Activated CD4-positive, alpha-beta memory T cell treated with anti-CD3 and anti-CD28 coated beads, Interleukin-2, amount 10 ng/mL, durations not matched to agents 7 days and 5 days (primary cell): ENCODE data around the gene CACNA1I. TPM values are rescaled to one million over a fixed set of nuclear protein-coding genes. Genes with fewer than 3 reads are reported as not detected.

Source experiments
- CTCF ChIA-PET: fragments of 350-600 bp; sonication (Branson Sonifier 250); formaldehyde crosslinking; loops from one replicate; lab custom pipeline; 2021; ENCODE audit warnings: antibody characterized with exemption, inconsistent platforms; lab: Charles Lee
- POLR2A ChIA-PET: fragments of 350-600 bp; sonication (Branson Sonifier 250); formaldehyde crosslinking; loops from one replicate; lab custom pipeline; 2021; ENCODE audit warnings: antibody characterized with exemption; lab: Charles Lee
- DNase-seq: peaks from one replicate; pipeline ENCODE4 v3.0.0-alpha.2; 2020
- H3K27ac Mint-ChIP-seq: one replicate; pipeline ENCODE4 v1.8.0; 2021; ENCODE audit warnings: mild to moderate bottlenecking, mixed read lengths
- H3K27me3 Mint-ChIP-seq: one replicate; pipeline ENCODE4 v1.8.0; 2021; ENCODE audit warnings: mixed read lengths
- H3K36me3 Mint-ChIP-seq: one replicate; pipeline ENCODE4 v1.8.0; 2021; ENCODE audit warnings: low read depth, mixed read lengths
- H3K4me1 Mint-ChIP-seq: one replicate; pipeline ENCODE4 v1.8.0; 2021; ENCODE audit warnings: mixed read lengths
- H3K4me3 Mint-ChIP-seq: one replicate; pipeline ENCODE4 v1.8.0; 2021; ENCODE audit warnings: mild to moderate bottlenecking, mixed read lengths
- H3K9me3 Mint-ChIP-seq: one replicate; pipeline ENCODE4 v1.8.0; 2021; ENCODE audit warnings: mixed read lengths
- total RNA-seq, 2 experiments: library from RNA; stranded (reverse); gene quantifications; one replicate each; pipeline ENCODE4 v1.2.3, GENCODE V29; 2021

CACNA1I gene
- total RNA-seq, 2 experiments from 2014 or later, result 8.7 to 8.8 TPM

GRCh38 chr22:39576027-39576426 is 5.5 kb downstream of the CACNA1I start:
- ChIA-PET POLR2A (no interaction called here), CTCF (no interaction called here)
- Mint-ChIP-seq H3K4me1 (no peaks in the 10 kb centered on the region), H3K9me3 (no peaks in the 10 kb centered on the region), H3K4me3 (no peak overlapping the region), H3K36me3 (no peaks in the 10 kb centered on the region), H3K27me3 (peaks cover 15% of the 10 kb centered on the region), H3K27ac (no peak overlapping the region)
- no peak for DNase-seq

- ChIA-PET CTCF (no interaction called here), POLR2A (no interaction called here)
- H3K9me3 Mint-ChIP-seq, result no peaks in the 10 kb centered on the region
- H3K27me3 Mint-ChIP-seq, result peaks cover 18% of the 10 kb centered on the region
- no peak overlapping the region for H3K27ac Mint-ChIP-seq
- DNase-seq, result no peak
- H3K36me3 Mint-ChIP-seq, result no peaks in the 10 kb centered on the region
- H3K4me1 Mint-ChIP-seq, result no peaks in the 10 kb centered on the region
- H3K4me3 Mint-ChIP-seq, result no peak overlapping the region
These were observed 6.8 kb downstream of the CACNA1I start for GRCh38 chr22:39577366-39577765.

- peaks cover 18% of the 10 kb centered on the region for H3K27me3 Mint-ChIP-seq
- no peaks in the 10 kb centered on the region for H3K36me3 Mint-ChIP-seq
- H3K27ac Mint-ChIP-seq, result no peak overlapping the region
- no peak overlapping the region for H3K4me3 Mint-ChIP-seq
- CTCF ChIA-PET, result no interaction called here
- DNase-seq, result no peak
- no peaks in the 10 kb centered on the region for H3K4me1 Mint-ChIP-seq
- H3K9me3 Mint-ChIP-seq, result no peaks in the 10 kb centered on the region
- POLR2A ChIA-PET, result no interaction called here
These were observed 7.3 kb downstream of the CACNA1I start for GRCh38 chr22:39577900-39578299.

DNA sequence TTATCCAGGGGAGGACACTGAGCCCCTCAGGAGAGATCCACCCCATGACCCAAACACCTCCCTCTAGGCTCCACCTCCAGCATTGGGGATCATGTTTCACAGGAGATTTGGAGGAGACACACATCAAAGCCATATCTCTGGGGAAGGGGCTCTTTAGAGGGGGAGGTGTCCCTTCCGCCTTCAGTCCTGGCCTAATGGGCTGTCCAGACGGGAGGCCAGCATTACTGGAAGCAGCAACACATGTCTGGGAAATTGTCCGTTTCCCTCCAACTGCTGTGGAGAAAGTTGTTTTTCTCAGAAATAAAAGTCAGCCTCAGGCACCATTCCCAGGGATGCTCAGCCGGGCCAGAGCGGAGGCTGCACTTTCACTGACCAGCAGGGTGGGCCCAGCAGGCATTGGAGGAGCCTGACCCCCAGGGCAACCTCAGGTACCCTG is 9.5 kb downstream of the CACNA1I start:
- Mint-ChIP-seq H3K36me3 (no peaks in the 10 kb centered on the region), H3K4me3 (no peak overlapping the region), H3K4me1 (no peaks in the 10 kb centered on the region), H3K27me3 (peaks cover 20% of the 10 kb centered on the region), H3K9me3 (no peaks in the 10 kb centered on the region), H3K27ac (no peak overlapping the region)
- CTCF ChIA-PET, result no interaction called here
- DNase-seq, result no peak
- POLR2A ChIA-PET, result no interaction called here

- peaks cover 20% of the 10 kb centered on the region for H3K27me3 Mint-ChIP-seq
These were observed 10.2 kb downstream of the CACNA1I start for GRCh38 chr22:39580795-39581194.

DNA sequence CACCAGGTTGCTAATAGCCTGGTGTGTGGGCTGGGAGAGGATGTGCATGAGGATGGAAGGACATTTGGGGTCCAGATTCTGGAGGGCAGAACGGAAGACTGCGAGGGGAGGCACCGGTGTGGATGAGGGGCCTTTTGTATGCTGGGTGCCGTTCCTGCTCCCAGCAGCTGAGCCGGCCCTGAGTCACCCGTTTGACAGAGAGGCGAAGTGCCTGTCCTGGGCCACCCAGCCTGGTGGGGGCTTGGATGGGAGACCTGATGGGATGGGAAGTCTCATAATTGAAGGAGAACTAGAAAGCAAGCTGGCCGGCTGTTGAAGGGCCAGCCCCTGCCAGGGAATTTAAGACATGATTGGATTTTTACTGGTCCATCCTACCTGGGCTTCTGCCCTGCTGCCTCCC is 10.8 kb downstream of the CACNA1I start:
- POLR2A ChIA-PET, result no interaction called here
- H3K9me3 Mint-ChIP-seq, result no peaks in the 10 kb centered on the region
- no peaks in the 10 kb centered on the region for H3K36me3 Mint-ChIP-seq
- DNase-seq, result no peak
- no peak overlapping the region for H3K27ac Mint-ChIP-seq
- no peaks in the 10 kb centered on the region for H3K4me1 Mint-ChIP-seq
- H3K27me3 Mint-ChIP-seq, result peaks cover 20% of the 10 kb centered on the region
- CTCF ChIA-PET, result no interaction called here
- H3K4me3 Mint-ChIP-seq, result no peak overlapping the region

More at GRCh38 chr22:39580795-39581194, 10.2 kb downstream of the CACNA1I start:
- CTCF ChIA-PET, result no interaction called here
- DNase-seq, result no peak
- H3K4me3 Mint-ChIP-seq, result no peak overlapping the region
- H3K9me3 Mint-ChIP-seq, result no peaks in the 10 kb centered on the region
- POLR2A ChIA-PET, result no interaction called here
- no peaks in the 10 kb centered on the region for H3K36me3 Mint-ChIP-seq
- H3K27ac Mint-ChIP-seq, result no peak overlapping the region
- H3K4me1 Mint-ChIP-seq, result no peaks in the 10 kb centered on the region

DNA sequence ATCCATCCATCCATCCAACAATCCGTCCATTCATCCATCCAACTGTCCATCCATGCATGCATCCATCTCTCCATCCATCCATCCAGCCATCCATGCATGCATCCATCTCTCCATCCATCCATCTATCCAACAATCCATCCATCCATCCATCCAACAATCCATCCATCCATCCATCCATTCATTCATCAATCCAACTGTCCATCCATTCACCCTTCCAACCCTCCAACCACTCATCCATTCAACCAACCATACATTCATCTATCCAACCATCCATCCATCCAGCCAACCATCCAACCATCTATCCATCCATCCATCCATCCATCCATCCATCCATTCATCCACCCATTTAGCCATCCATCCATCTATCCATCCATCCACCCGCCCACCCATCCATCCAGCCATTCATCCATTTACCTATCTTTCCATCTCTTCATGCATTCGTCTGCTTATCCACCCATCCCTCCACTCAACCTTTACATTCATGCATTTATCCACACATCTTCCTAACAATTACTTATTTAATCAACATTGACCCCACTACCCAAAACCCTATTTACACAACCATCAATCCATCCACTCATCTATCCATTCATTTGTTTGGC is 12.6 kb downstream of the CACNA1I start:
- Mint-ChIP-seq H3K27me3 (peaks cover 19% of the 10 kb centered on the region), H3K27ac (no peak overlapping the region)

GRCh38 chr22:39589875-39590274 is 19.3 kb downstream of the CACNA1I start:
- DNase-seq, result no peak
- POLR2A ChIA-PET, result no interaction called here
- H3K4me1 Mint-ChIP-seq, result no peaks in the 10 kb centered on the region
- CTCF ChIA-PET, result no interaction called here
- peaks cover 6% of the 10 kb centered on the region for H3K27me3 Mint-ChIP-seq
- H3K36me3 Mint-ChIP-seq, result no peaks in the 10 kb centered on the region
- no peak overlapping the region for H3K27ac Mint-ChIP-seq
- no peak overlapping the region for H3K4me3 Mint-ChIP-seq
- H3K9me3 Mint-ChIP-seq, result no peaks in the 10 kb centered on the region

More for the DNA sequence above, 12.6 kb downstream of the CACNA1I start:
- H3K4me1 Mint-ChIP-seq, result no peaks in the 10 kb centered on the region
- ChIA-PET CTCF (no interaction called here), POLR2A (no interaction called here)
- no peak for DNase-seq
- H3K9me3 Mint-ChIP-seq, result no peaks in the 10 kb centered on the region
- no peak overlapping the region for H3K4me3 Mint-ChIP-seq
- H3K36me3 Mint-ChIP-seq, result no peaks in the 10 kb centered on the region

- no peak for DNase-seq
- Mint-ChIP-seq H3K27ac (no peak overlapping the region), H3K4me3 (no peak overlapping the region), H3K9me3 (no peaks in the 10 kb centered on the region), H3K36me3 (no peaks in the 10 kb centered on the region), H3K4me1 (peaks cover 2% of the 10 kb centered on the region), H3K27me3 (peaks cover 16% of the 10 kb centered on the region)
- CTCF ChIA-PET, result no interaction called here
- POLR2A ChIA-PET, result no interaction called here
These were observed 21.8 kb downstream of the CACNA1I start for GRCh38 chr22:39592081-39593065.

DNA sequence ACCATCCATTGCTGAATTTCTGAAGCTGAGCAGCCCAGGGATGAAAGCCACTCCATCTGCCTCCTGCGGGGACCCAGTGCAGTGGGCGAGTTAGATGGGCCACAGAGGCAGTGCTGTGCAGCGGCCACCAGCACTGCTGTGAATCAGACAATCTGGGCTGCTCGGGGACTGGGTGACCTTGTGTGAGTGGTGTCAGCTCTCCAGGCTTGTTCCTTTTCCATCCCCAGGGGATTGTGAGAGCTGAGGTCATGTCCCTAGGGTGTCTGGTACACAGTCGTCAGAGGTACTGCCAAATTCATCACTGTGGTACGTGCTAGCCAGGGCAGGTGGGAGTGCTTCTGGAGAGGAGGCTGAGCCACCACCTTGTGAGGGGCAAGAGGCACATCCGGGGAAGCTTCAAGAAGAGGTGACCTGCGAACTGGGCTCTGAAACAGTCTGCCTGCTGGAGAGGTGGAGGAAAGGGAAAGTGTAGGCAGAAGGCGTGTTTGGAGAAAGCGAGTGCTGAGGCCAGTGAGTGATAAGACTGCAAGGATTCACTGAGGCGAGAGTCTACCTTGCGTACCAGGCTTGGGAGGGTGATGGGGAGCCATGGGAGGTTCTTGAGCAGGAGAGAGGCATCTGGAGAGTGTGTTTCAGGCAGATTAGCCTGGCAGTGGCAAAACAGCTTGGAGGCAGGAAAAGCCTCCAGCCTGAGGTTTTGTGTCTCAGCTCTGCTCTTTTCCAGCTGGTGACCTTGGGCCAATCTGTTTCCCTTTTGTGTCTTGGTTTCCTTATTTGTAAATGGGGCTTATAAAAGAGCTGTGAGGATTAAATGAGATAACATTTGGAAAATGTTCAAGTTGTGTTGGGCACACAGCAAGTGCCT is 22.7 kb downstream of the CACNA1I start:
- Mint-ChIP-seq H3K9me3 (no peaks in the 10 kb centered on the region), H3K27me3 (peaks cover 24% of the 10 kb centered on the region), H3K27ac (no peak overlapping the region), H3K36me3 (no peaks in the 10 kb centered on the region), H3K4me3 (no peak overlapping the region), H3K4me1 (peaks cover 5% of the 10 kb centered on the region)
- no peak for DNase-seq
- POLR2A ChIA-PET, result interaction anchor here (0.6 kb wide), 1 partner anchor 9 kb away, joined by 3 read pairs; no protein-coding TSS in a partner anchor
- CTCF ChIA-PET, result interaction anchor here (1.3 kb wide), 1 partner anchor 431 kb away, joined by 4 read pairs; no protein-coding TSS in a partner anchor

DNA sequence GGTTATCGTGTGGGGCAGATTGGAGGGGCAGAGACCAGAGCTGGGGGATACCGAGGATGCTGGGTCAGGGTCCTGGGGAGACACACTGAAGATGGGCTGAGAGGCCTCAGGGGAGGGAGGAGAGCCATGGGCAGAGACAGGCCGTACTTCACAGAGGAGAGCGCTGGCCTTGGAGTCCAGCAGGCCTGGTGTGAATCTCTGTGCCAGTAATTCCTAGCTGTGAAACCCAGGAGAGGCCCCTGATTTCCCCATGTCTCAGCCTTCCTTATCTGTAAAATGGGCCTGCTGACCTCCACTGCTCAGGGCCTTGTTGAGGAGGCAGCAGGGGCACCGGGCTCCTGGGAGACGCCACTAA is 23.4 kb downstream of the CACNA1I start:
- ChIA-PET POLR2A (interaction anchor here (0.6 kb wide), 1 partner anchor 9 kb away, joined by 3 read pairs; no protein-coding TSS in a partner anchor), CTCF (interaction anchor here (1.3 kb wide), 1 partner anchor 431 kb away, joined by 4 read pairs; no protein-coding TSS in a partner anchor)
- Mint-ChIP-seq H3K4me3 (no peak overlapping the region), H3K27me3 (peaks cover 28% of the 10 kb centered on the region), H3K27ac (no peak overlapping the region), H3K36me3 (no peaks in the 10 kb centered on the region), H3K4me1 (peaks cover 8% of the 10 kb centered on the region), H3K9me3 (no peaks in the 10 kb centered on the region)
- no peak for DNase-seq

DNA sequence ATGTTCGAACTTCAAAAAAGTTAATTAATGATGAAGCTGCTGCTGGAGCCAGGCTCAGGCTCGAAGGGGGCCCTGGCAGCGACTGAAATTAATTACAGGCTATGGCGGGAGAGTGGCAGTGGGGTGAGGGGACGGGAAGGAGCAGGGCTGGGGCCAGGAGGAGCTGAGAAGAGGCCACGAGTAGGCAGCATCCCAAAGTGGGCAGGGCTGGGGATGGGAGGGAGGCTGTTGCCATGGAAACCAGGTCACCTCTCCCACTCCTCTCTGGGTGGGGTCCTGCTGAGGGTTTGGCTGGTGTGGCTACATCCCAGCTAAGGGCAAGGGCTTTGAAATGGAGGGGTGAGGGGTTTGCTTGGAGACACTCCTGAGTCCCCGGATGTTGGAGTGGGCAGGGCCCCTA is 23.9 kb downstream of the CACNA1I start:
- Mint-ChIP-seq H3K27ac (no peak overlapping the region), H3K9me3 (no peaks in the 10 kb centered on the region), H3K4me1 (peaks cover 8% of the 10 kb centered on the region), H3K36me3 (no peaks in the 10 kb centered on the region), H3K27me3 (peaks cover 28% of the 10 kb centered on the region), H3K4me3 (no peak overlapping the region)
- ChIA-PET CTCF (interaction anchor here (1.3 kb wide), 1 partner anchor 430 kb away, joined by 4 read pairs; no protein-coding TSS in a partner anchor), POLR2A (no interaction called here)
- DNase-seq, result no peak
